HG03354 (cell line): Measurements from ENCODE around the gene ZBTB9.
"Not testable (repeated sequence)": the region's sequence is repeated elsewhere in the genome, so short reads cannot be mapped to it uniquely, and the experiment has no call there.

ENCODE experiments used
- ATAC-seq: cut with Tn5 transposase; IDR thresholded peaks from one replicate; pipeline ENCODE4 v1.9.1; 2021; ENCODE audit warnings: mild to moderate bottlenecking; ENCODE audit not compliant: unreplicated experiment, poor library complexity, severe bottlenecking

The ZBTB9 gene

GRCh38 chr6:33452496-33452895, 1.9 kb upstream of the ZBTB9 start:
- no peak for ATAC-seq

GRCh38 chr6:33453393-33454008, 875 bp upstream of the ZBTB9 start:
- ATAC-seq: no peak

DNA sequence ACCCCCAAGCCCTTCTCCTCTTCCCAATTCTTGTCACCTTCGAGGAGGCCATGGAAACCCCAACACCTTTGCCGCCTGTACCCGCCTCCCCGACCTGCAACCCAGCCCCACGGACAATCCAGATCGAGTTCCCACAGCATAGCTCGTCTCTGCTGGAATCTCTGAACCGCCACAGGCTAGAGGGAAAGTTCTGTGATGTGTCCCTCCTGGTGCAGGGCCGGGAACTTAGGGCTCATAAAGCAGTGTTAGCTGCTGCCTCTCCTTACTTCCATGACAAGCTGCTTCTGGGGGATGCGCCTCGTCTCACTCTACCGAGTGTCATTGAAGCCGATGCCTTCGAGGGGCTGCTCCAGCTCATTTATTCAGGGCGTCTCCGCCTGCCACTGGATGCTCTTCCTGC, 675 bp downstream of the ZBTB9 start:
- ATAC-seq: no peak

GRCh38 chr6:33456156-33456555, 1.8 kb downstream of the ZBTB9 start:
- ATAC-seq: no peak

- ATAC-seq: no peak
Measured at GRCh38 chr6:33458676-33459075, 4.3 kb downstream of the ZBTB9 start.

GRCh38 chr6:33459226-33459625, 4.8 kb downstream of the ZBTB9 start:
- no peak for ATAC-seq

DNA sequence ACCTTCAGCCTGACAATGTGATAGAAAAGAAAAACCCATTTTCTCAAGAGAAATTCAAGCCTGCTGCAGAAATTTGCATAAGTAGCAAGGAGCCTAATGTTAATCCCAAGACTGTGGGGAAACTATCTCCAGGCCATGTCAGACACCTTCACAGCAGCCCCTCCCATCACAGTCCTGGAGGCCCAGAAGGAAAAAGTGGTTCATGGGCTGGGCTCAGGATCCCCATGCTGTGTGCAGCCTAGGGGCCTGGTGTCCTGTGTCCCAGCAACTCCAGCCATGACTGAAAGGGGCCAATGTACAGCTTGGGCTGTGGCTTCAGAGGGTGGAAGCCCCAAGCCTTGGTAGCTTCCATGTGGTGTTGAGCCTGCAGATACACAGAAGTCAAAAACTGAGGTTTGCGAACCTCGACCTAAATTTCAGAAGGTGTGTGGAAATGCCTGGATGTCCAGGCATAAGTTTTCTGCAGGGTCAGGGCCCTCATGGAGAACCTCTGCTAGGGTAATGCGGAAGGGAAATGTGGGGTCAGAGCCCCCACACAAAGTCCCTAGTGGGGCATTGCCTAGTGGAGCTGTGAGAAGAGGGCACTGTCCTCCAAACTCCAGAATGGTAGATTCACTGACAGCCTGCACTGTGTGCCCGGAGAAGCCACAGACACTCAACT, 11.8 kb downstream of the ZBTB9 start:
- no peak for ATAC-seq

DNA sequence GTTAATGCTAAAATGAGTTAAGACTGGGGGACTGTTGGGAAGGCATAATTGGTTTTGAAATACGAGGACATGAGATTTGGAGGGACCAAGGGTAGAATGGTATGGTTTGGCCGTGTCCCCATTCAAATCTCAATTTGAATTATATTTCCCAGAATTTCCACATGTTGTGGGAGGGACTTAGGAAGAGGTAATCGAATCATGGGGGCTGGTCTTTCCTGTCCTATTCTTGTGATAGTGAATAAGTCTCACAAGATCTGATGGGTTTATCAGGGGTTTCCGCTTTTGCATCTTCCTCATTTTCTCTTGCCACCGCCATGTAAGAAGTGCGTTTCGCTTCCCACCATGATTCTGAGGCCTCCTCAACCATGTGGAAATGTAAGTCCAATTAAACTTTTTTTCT, 12.7 kb downstream of the ZBTB9 start:
- no peak for ATAC-seq

GRCh38 chr6:33469661-33470060, 15.3 kb downstream of the ZBTB9 start:
- no peak for ATAC-seq

- no peak for ATAC-seq
Measured at GRCh38 chr6:33477864-33478263, 23.5 kb downstream of the ZBTB9 start.

DNA sequence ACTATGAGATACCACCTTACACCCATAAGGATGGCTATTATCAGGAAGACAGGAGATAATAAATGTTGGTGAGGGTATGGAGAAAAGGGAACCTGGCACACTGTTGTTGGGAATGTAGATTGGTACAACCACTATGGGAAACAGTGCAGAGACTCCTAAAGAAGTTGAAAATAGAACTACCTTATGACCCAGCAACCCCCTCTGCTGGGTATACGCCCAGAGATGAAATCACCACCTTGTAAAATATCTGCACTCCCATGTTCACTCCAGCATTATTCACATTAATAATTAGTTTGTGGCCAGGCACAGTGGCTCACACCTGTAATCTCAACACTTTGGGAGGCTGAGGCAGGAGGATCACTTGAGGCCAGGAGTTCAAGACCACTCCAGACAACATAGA, 26.8 kb downstream of the ZBTB9 start:
- ATAC-seq: no peak

DNA sequence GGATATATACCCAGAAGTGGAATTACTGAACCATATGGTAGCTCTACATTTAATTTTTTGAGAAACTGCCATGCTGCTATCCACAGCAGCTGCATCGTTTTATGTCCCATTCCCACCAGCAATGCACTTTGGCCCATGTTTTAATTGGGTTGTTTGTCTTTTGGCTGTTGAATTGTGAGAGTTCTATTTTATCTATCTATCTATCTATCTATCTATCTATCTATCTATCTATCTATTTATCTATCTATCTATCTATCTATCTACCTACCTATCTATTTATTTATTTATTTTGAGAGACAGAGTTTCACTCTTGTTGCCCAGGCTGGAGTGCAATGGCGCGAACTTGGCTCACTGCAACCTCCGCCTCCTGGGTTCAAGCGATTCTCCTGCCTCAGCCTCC, 28.2 kb downstream of the ZBTB9 start:
- not testable (repeated sequence) for ATAC-seq

- no peak for ATAC-seq
Measured at GRCh38 chr6:33483678-33484077, 29.3 kb downstream of the ZBTB9 start.

GRCh38 chr6:33484673-33485262, 30.4 kb downstream of the ZBTB9 start:
- ATAC-seq: not testable (repeated sequence)

DNA sequence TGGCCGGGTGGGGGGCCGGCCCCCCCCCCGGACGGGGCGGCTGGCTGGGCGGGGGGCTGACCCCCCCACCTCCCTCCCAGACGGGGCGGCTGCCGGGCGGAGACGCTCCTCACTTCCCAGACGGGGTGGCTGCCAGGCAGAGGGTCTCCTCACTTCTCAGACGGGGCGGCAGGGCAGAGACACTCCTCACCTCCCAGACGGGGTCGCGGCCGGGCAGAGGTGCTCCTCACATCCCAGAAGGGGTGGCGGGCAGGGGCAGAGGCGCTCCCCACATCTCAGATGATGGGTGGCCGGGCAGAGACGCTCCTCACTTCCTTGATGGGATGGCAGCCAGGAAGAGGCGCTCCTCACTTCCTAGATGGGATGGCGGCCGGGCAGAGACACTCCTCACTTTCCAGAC, 31.3 kb downstream of the ZBTB9 start:
- not testable (repeated sequence) for ATAC-seq

GRCh38 chr6:33488339-33488738, 34.0 kb downstream of the ZBTB9 start:
- no peak for ATAC-seq

DNA sequence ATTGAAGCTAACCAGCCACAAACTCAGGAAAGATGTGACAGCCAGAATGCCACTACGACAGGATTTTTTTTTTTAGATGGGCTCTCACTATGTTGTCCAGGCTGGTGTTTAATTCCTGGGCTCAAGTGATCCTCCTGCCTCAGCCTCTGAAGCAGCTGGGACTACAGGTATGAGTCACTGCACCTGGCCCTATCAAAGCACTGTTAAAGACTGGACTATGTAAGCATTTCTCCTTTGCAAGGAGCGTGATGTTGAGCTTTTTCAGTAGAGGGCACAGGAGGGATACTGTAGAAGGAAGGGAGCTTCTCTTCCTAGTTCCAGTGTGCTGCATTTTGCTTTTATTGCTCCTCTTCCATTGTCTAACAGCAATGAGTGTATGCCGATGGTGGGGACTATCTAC, 35.8 kb downstream of the ZBTB9 start:
- no peak for ATAC-seq

DNA sequence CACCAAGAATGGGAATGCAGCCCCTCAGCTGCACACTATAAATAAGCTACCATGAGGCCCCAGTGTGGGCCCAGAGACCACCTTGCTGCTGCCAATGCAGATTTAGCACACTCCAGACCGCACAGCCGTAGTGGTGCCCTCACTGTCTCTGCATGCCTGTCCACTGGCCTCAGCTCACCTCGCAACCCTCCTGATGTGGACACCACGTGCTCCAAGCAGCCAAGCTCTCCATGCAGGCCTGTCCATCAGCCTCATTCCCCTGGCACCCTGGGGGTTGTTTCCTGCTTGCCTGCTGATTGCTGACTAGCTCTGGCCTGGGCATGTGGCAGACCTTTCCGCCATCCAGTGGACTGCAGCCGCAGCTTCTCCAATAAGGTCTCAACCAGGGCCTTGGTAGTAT, 36.2 kb downstream of the ZBTB9 start:
- no peak for ATAC-seq

DNA sequence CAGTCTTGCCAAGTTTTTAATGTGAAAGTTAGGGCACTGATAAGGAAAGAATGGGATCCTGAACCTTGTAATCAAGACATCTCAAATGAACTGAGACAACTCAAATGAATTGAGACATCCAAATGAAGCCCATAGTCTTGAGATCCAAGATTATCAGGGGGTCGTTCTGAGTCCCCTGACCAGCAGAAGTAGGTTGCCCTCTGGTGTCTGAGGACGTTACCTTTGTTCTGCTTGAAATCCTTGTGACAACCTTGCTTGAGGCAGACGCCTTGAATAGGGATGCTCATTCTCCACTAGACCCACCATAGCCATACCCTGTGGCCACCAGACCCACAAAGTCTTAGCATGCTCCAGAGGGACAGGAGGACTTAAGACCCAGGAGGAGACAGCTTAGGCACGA, 37.7 kb downstream of the ZBTB9 start:
- no peak for ATAC-seq

DNA sequence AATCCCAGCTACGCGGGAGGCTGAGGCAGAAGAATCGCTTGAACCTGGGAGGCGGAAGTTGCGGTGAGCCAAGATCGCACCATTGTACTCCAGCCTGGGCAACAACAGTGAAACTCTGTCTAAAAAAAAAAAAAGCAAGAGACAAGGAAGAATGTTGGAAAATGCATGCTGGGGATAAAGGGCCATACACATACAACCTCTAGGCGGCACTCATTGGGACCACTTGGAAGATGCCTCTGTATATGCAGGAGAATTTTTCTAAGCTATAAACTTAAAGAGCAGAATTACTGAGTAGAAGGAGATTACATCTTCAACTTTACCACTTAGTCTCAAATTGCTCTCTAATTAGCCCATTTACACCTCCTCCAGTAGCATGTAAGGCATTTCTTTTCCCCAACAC, 42.8 kb downstream of the ZBTB9 start:
- ATAC-seq: no peak

DNA sequence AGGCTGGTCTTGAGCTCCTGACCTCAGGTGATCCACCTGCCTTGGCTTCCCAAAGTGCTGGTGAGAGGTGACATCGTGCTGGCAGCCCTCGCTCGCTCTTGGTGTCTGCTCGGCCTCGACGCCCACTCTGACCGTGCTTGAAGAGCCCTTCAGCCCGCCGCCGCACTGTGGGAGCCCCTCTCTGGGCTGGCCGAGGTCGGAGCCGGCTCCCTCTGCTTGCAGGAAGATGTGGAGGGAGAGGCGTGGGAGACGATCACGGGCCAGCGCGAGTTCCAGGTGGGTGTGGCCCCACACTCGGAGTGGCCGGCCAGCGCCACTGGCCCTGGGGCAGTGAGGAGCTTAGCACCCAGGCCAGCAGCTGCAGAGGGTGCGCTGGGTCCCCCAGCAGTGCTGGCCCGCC, 48.1 kb downstream of the ZBTB9 start:
- no peak for ATAC-seq
